Transverse colon (tissue), 4 donors: ENCODE measurements around the gene PDE9A. TPM values are rescaled to one million over a fixed set of nuclear protein-coding genes. Genes with fewer than 3 reads are reported as not detected.
A peak's percentile ranks its signal among the peaks of the same experiment; 100 is the strongest.

ENCODE experiments used
- DNase-seq: peaks from one replicate; pipeline ENCODE4 v3.0.0-alpha.2; 2019
- H3K27ac ChIP-seq, 4 donors: fragments of 200-600 bp; sonication (generic); 2 replicates each; pipeline ENCODE4 v1.5.1; 2016 to 2018; ENCODE audit warnings: inconsistent platforms in 4 of 4
- H3K27me3 ChIP-seq: fragments of 200-600 bp; sonication (generic); 2 replicates; pipeline ENCODE4 v1.5.1; 2017; ENCODE audit warnings: inconsistent platforms
- H3K36me3 ChIP-seq, 4 donors: fragments of 200-600 bp; sonication (generic); 2 replicates each; pipeline ENCODE4 v1.5.1; 2017 to 2019; ENCODE audit warnings: inconsistent platforms in 4 of 4
- H3K4me1 ChIP-seq, 4 donors: fragments of 200-600 bp; sonication (generic); 2 replicates each; pipeline ENCODE4 v1.5.1; 2017 to 2020; ENCODE audit warnings: inconsistent platforms in 4 of 4
- H3K4me3 ChIP-seq, 4 donors: fragments of 200-600 bp; sonication (generic); 1 replicate in 1 of 4; 2 replicates in 3 of 4; pipeline versions ENCODE4 v1.5.1 to v1.6.1; 2017 to 2019; ENCODE audit warnings: inconsistent platforms in 4 of 4
- H3K9me3 ChIP-seq, 2 donors: fragments of 200-600 bp; sonication (generic); 2 replicates each; pipeline ENCODE4 v1.5.1; 2017 to 2019; ENCODE audit warnings: inconsistent platforms in 2 of 2
- CTCF ChIP-seq, 5 experiments: fragments of 200-600 bp in 3 of 5; fragments of 450-650 bp in 2 of 5; sonication (generic) in 3 of 5; IDR thresholded peaks; 1 replicate in 2 of 5; 2 replicates in 3 of 5; pipeline ENCODE4 v1.5.1; 2016 to 2017; ENCODE audit warnings: antibody characterized with exemption in 5 of 5, inconsistent platforms in 3 of 5, mild to moderate bottlenecking in 2 of 5, moderate library complexity in 1 of 5
- EP300 ChIP-seq: sonication (generic); formaldehyde crosslinking; IDR thresholded peaks from one replicate; pipeline ENCODE4 v1.6.1; 2017; ENCODE audit warnings: antibody characterized with exemption, low read depth
- POLR2A ChIP-seq: fragments of 450-650 bp; IDR thresholded peaks from one replicate; pipeline ENCODE4 v1.6.1; 2016; ENCODE audit warnings: antibody characterized with exemption, mild to moderate bottlenecking, moderate library complexity
- POLR2AphosphoS5 ChIP-seq, 3 donors: sonication (generic); formaldehyde crosslinking; IDR thresholded peaks; one replicate each; pipeline ENCODE4 v1.6.1; 2016; ENCODE audit warnings: antibody characterized with exemption in 3 of 3
- WGBS, 2 donors: methylation state at CpG; one replicate each; pipeline ENCODE4 v1.1.5; 2018; ENCODE audit warnings: low coverage in 1 of 2; 5-methylcytosine and 5-hydroxymethylcytosine counted together
- in situ Hi-C, 4 donors: fragments of 200-750 bp; cut with MboI; loops; one replicate each; pipeline versions ENCODE4 v1.15.0 to v1.15.1; 2017; ENCODE audit warnings: low sequenced_read_pairs in 3 of 4, low pct_ligation_motif_present in 1 of 4, low pct_unique_long_range_greater_than_20kb in 1 of 4
- intact Hi-C: fragments of 100-400 bp; cut with DNase I; formaldehyde crosslinking; loops from one replicate; pipeline ENCODE4 v1.15.1; 2023; ENCODE audit warnings: low total_unique reads
- total RNA-seq, 4 donors: library from RNA; depleted of rRNA; stranded (reverse); fragments of >200 nt; gene quantifications; one replicate each; pipeline ENCODE4 v1.1.0, GENCODE V29; 2016

The PDE9A gene
- total RNA-seq, 4 donors from 2014 or later = 65.7 to 673 (median 364) TPM

- in situ Hi-C loops = no loop called here
- Histone ChIP-seq H3K36me3 (no peaks in the 10 kb centered on the region), H3K9me3 (no peaks in the 10 kb centered on the region), H3K4me1 (peaks cover 0 to under 1% (median 0%) of the 10 kb centered on the region in 4 donors), H3K4me3 (no peak overlapping the region), H3K27me3 (no peaks in the 10 kb centered on the region), H3K27ac (no peak overlapping the region)
- WGBS, 2 donors = 68 to 82% methylated on average over 7 to 9 of the region's 9 CpGs
- intact Hi-C loops = no loop called here
- DNase-seq = peak; percentile 1
- no peak for TF ChIP-seq POLR2AphosphoS5 (IDR thresholded peaks at IDR 0.05)
- no peak for TF ChIP-seq CTCF (IDR thresholded peaks at IDR 0.05)
- no peak for TF ChIP-seq EP300
- no peak for TF ChIP-seq POLR2A
Observed at GRCh38 chr21:42629933-42630589, 23.4 kb upstream of the PDE9A start.

DNA sequence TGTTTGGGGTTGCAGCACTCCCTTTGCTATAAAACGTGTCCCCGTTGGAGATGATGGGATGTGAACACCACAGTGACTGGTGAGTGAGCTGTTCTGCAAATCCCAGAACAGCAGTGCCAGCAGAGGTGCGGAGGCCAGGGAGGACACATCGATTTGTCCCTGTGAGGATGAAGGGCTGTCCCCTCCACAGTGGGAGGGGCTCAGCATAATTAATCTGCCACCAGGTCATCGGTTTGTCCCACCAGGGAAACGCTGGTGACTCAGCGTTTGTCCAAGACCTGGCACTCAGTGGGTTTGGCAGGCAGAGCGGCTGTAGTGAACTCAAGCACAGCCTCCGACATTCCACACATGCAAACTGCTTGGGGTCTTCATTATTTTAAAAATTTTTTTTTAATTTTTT lies 22.8 kb upstream of the PDE9A start:
- H3K27me3 ChIP-seq = no peaks in the 10 kb centered on the region
- 70 to 89% methylated on average over 3 to 9 of the region's 9 CpGs for WGBS, 2 donors
- no peak for TF ChIP-seq EP300
- TF ChIP-seq CTCF (IDR thresholded peaks at IDR 0.05) = no peak
- no peak for TF ChIP-seq POLR2A
- no peaks in the 10 kb centered on the region for H3K4me1 ChIP-seq
- no peaks in the 10 kb centered on the region for H3K36me3 ChIP-seq
- no peak overlapping the region for H3K27ac ChIP-seq
- intact Hi-C loops (no loop called here), in situ Hi-C loops (no loop called here)
- no peaks in the 10 kb centered on the region for H3K9me3 ChIP-seq
- no peak overlapping the region for H3K4me3 ChIP-seq
- DNase-seq = peak; percentile 1

DNA sequence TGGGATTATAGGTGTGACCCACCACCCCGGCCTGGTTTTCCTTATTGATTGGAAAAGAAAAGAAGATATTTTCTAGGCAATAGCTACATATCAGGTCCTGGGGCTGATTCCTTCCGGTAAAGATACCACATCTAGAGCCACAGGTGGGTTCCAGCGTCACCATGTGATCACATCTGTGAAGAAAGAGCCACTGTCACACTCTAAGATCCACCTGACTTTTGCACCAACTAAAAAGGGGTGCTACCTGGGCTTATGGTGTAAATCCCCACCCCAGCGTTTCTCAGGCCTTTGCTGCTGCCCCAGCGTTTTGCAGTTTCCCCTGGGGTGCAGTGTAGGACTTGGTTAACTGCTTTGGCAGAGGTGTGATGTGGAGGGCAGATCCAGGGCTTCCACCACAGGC lies 22.3 kb upstream of the PDE9A start:
- no peaks in the 10 kb centered on the region for H3K36me3 ChIP-seq
- H3K27me3 ChIP-seq = no peaks in the 10 kb centered on the region
- DNase-seq = peak; percentile 1
- no peak overlapping the region for H3K27ac ChIP-seq
- TF ChIP-seq POLR2AphosphoS5 (IDR thresholded peaks at IDR 0.05) (no peak), CTCF (IDR thresholded peaks at IDR 0.05) (no peak), EP300 (no peak), POLR2A (no peak)
- WGBS, 2 donors = 74% methylated on average over 5 of the region's 5 CpGs; no CpG with 5 or more reads in 1 of the 2 donors
- intact Hi-C loops = no loop called here
- in situ Hi-C loops = no loop called here
- peaks cover 0 to 2% (median under 1%) of the 10 kb centered on the region in 4 donors for H3K4me1 ChIP-seq
- no peaks in the 10 kb centered on the region for H3K9me3 ChIP-seq
- H3K4me3 ChIP-seq = no peak overlapping the region

GRCh38 chr21:42632336-42632751 lies 21.1 kb upstream of the PDE9A start:
- Histone ChIP-seq H3K4me1 (peaks cover 0 to 5% (median 1%) of the 10 kb centered on the region in 4 donors), H3K4me3 (no peak overlapping the region), H3K36me3 (no peaks in the 10 kb centered on the region), H3K27me3 (no peaks in the 10 kb centered on the region), H3K9me3 (no peaks in the 10 kb centered on the region), H3K27ac (no peak overlapping the region)
- 89% methylated on average over 12 of the region's 12 CpGs; no CpG with 5 or more reads in 1 of the 2 donors for WGBS, 2 donors
- peak; percentile 6 for DNase-seq
- in situ Hi-C loops (no loop called here), intact Hi-C loops (no loop called here)
- TF ChIP-seq CTCF (IDR thresholded peaks at IDR 0.05) (no peak), POLR2A (no peak), EP300 (no peak), POLR2AphosphoS5 (IDR thresholded peaks at IDR 0.05) (no peak)
